ENCODE data around the gene MRTO4.
A peak's percentile ranks its signal among the peaks of the same experiment; 100 is the strongest.
"Not testable (repeated sequence)": the region's sequence is repeated elsewhere in the genome, so short reads cannot be mapped to it uniquely, and the experiment has no call there.

Gene MRTO4

GRCh38 chr1:19222979-19223824 lies 28.4 kb upstream of the MRTO4 start:
- DNase-seq (ENCODE audit: low spot score): no peak

DNA sequence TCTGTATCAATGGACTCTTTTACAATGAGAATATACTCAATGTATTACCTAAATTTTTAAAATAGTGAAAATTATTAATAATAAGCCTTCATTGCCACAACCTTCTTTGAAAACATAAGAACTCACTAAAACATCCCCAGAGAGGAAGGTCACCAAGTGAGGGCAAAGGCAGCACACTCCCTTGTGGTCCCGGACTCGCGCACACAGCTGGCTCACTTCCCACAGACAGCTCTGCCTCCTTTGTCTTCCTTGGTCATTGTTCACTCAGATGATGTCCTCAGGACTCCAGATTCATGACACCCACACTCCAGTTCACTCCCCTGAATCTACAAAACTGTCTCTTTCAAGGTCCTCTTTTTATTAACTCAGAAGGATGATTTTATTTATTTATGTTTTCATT lies 22.4 kb upstream of the MRTO4 start:
- DNase-seq (ENCODE audit: low spot score): no peak

DNA sequence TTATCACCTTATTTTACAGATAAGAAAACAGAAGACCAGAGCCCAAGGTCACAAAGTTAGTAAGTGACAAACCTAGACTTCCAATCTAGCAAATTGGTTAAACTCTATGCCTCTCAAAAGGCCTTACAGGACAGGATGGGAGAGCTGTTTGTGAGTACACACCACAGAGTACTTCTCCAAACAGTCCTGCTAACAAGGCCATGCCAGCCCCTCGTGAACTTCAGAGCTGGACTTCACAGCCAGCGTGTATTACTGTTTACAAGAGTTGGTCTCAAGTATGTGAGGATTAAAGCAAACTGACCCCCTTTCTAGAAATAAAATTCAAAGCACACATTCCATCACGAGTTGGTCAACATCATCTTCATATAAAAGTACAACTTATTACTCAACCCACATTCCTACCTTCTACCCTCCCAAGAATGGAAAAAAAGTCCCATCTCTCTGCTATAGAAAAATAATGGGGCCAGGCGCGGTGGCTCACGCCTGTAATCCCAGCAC lies 21.7 kb upstream of the MRTO4 start:
- no peak for DNase-seq (ENCODE audit: low spot score)

GRCh38 chr1:19231736-19232523 lies 19.7 kb upstream of the MRTO4 start:
- not testable (repeated sequence) for DNase-seq (ENCODE audit: low spot score)

GRCh38 chr1:19232524-19232846 lies 19.1 kb upstream of the MRTO4 start:
- no peak for DNase-seq (ENCODE audit: low spot score)

- no peak for DNase-seq (ENCODE audit: low spot score)
These were observed 17.4 kb upstream of the MRTO4 start for GRCh38 chr1:19234224-19234623.

- DNase-seq (ENCODE audit: low spot score): no peak
These were observed 11.7 kb upstream of the MRTO4 start for GRCh38 chr1:19239876-19240275.

GRCh38 chr1:19240673-19241538 lies 10.7 kb upstream of the MRTO4 start:
- DNase-seq (ENCODE audit: low spot score): peak; percentile 71

DNA sequence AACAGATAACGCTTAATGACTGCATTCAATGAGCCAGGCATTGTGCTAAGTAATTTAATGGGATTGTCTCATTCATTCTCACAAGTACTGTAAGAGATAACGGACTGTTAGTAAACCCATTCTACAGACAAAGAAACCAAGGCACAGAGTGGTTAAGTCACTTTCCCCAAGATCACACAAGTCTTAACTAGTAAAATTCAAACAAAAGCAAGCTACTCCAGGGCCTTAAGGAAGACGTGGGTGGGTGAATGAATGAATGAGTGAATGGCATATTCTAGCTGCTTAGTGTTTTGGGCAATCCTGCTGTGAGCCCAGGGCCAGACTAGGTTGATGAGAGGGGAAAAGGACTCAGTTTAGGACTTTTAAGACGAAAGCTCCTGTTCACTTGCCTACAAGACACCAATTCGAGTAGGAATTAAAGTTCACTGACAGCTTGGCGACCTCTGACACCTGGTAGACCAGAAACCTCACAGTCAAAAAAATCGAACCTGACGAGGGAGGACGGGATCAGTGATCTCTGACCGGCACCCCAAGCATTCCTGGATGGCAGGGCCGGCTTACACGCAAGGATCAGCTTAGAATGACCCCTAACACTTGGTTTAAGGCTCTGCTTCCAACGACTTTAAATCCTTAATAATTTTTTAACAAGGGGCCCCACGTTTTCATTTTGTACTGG lies 838 bp upstream of the MRTO4 start:
- no peak for DNase-seq (ENCODE audit: low spot score)

DNA sequence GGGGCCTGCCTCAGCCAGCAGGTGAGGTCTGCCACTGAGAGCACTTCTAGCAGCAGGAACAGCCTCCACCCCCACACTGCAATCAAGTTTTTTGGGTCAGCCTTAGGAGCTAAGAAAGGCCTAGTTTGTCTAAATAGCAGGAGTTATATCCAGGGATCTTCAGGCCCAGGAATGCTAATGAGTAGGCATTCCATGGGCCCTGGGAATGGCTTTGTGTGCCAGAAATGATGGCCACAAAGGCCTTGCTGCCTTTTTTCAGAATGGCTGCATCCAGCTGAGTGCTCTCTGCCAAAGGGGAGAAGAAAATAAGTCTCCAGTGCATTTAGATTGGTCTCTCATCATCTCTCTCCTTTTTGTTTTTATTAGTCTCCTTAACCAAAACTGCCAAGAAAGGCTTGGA lies 2.8 kb downstream of the MRTO4 start:
- DNase-seq (ENCODE audit: low spot score): no peak

- no peak for DNase-seq (ENCODE audit: low spot score)
These were observed 3.7 kb downstream of the MRTO4 start for GRCh38 chr1:19255288-19255687.

DNA sequence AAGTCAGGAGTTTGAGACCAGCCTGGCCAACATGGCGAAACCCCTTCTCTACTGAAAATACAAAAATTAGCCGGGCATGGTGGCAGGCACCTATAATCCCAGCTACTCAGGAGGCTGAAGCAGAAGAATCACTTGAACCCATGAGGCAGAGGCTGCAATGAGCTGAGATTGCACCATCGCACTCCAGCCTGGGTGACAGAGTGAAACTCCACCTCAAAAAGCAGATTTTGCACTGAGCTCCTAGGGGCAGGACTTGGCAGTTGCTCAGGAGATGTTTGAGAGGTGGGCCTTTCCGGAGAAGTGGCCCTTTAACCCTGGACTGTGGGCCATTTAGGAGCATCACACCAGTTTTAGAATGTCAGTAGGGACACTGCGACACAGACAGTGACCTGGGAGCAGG lies 4.7 kb downstream of the MRTO4 start:
- DNase-seq (ENCODE audit: low spot score): not testable (repeated sequence)

DNA sequence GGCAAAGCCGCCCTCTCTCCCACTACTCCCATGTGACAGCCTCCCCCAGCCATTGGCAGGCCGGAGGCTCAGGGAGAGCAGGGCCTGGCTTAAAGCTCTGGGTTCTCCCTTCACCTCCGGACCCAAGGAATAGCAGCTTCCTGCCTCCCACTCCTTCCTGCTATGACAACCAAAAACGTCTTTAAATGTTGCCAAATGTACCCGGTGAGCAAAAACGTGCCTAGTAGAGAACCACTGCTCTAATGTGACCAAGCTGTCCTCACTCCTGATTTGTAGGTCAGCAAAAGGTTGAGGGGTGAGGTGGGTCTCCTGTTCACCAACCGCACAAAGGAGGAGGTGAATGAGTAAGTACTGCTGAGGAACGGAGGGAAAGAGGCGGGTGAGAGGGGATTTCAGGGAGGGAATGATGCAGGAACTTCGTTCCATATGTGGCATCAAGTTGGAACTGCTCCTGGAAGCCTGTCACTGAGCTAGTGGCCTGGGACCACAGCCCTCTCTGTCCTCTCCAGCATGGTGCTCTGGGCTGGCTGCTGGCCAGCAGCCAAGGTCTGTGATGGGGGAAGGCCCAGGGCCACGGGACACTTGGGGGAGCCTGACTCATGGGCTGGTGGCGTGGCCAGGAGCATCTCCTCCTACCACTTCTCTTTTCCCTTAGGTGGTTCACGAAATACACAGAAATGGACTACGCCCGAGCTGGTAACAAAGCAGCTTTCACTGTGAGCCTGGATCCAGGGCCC lies 5.7 kb downstream of the MRTO4 start:
- no peak for DNase-seq (ENCODE audit: low spot score)

DNA sequence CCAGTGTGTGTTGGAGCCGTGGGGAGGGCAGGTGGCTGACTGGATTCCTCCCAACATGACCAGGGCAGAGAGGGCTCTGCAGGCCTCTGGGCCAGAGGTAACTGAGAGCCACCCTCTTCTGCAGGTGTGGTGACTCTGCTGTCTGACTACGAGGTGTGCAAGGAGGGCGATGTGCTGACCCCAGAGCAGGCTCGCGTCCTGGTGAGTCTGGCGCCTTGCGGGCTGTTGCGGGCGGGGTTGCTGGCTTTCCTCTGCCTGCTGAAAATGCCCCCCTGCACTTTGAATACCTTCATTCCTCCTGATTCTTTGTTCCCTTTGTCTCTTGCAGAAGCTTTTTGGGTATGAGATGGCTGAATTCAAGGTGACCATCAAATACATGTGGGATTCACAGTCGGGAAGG lies 6.7 kb downstream of the MRTO4 start:
- no peak for DNase-seq (ENCODE audit: low spot score)

GRCh38 chr1:19260211-19261138 lies 8.9 kb downstream of the MRTO4 start:
- DNase-seq (ENCODE audit: low spot score): no peak

DNA sequence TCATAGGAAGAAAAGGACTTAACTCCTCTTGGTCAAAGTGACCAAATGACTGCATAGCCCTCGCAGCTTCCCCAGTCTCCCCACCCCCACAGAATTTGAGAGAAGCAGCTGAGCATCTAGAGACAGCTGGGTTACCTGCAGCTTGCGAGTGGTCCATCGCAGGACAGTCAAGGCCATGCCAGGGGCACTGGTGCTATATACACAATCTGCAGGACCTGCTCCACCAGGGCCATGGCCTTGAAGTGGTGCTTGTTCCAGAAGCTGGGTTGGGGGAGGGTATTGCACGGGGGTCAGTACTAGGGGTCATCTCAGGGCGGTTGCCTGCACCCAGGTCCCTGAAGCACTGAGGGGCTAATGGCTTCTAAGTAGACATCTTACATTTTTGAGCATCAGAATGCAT lies 10.4 kb downstream of the MRTO4 start:
- no peak for DNase-seq (ENCODE audit: low spot score)

DNA sequence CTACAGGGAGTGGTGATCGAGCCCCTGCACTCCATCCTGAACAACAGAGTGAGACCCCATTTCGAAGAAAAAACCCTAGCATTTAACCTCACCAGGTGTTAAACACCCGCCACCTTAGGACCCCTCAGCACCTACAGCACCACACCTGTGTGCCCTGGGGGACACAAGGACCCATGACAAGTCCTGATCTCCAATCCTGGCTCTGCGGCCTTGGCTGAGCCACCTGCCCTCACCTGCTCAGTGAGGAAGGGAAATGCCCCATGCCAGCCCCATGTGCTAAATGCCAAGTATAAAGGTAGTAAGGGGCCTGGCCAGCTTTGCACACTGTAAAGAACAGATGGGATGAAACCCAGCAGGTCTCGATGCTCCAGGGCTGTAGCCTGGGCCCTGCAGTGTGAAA lies 11.1 kb downstream of the MRTO4 start:
- no peak for DNase-seq (ENCODE audit: low spot score)

- DNase-seq (ENCODE audit: low spot score): no peak
These were observed 16.8 kb downstream of the MRTO4 start for GRCh38 chr1:19268445-19268844.

- DNase-seq (ENCODE audit: low spot score): not testable (repeated sequence)
These were observed 18.1 kb downstream of the MRTO4 start for GRCh38 chr1:19269427-19270342.
